B cell (primary cell): ENCODE measurements around the gene MED12L. TPM values are rescaled to one million over a fixed set of nuclear protein-coding genes. Genes with fewer than 3 reads are reported as not detected.

Experiments
- ATAC-seq: fragments of 200-7000 bp; cut with Tn5 transposase; one replicate; pipeline ENCODE4 v1.10.0; 2021; ENCODE audit warnings: low read depth, mild to moderate bottlenecking, moderate number of reproducible peaks, moderate library complexity
- CTCF ChIA-PET: fragments of 350-600 bp; sonication (Branson Sonifier 250); formaldehyde crosslinking; loops from one replicate; lab custom pipeline; 2021; ENCODE audit warnings: antibody characterized with exemption, inconsistent platforms; lab: Charles Lee
- POLR2A ChIA-PET: fragments of 350-600 bp; sonication (Branson Sonifier 250); formaldehyde crosslinking; loops from one replicate; lab custom pipeline; 2021; ENCODE audit warnings: antibody characterized with exemption; lab: Charles Lee
- DNase-seq: peaks from one replicate; pipeline ENCODE4 v3.0.0; 2013
- H2AFZ ChIP-seq: 2 replicates; pipeline ENCODE4 v1.6.1; 2012; ENCODE audit warnings: mild to moderate bottlenecking, low read depth, low read length; ENCODE audit not compliant: insufficient read depth, poor library complexity, severe bottlenecking
- H3K27ac ChIP-seq, 2 donors: 1 replicate in 1 of 2; 2 replicates in 1 of 2; pipeline ENCODE4 v1.5.1; 2012 to 2013; ENCODE audit warnings: low read length in 2 of 2, mild to moderate bottlenecking in 2 of 2, moderate library complexity in 1 of 2
- H3K27me3 ChIP-seq, 4 experiments: fragments of 200-600 bp in 1 of 4; sonication (generic) in 1 of 4; replicated peaks in 1 of 4; 1 replicate in 2 of 4; 2 replicates in 2 of 4; pipeline versions ENCODE4 v1.6.1 to v1.7.0; 2013 to 2016; ENCODE audit warnings: low read length in 3 of 4, mild to moderate bottlenecking in 2 of 4, mixed read lengths in 1 of 4, moderate library complexity in 1 of 4; ENCODE audit not compliant: insufficient read depth in 4 of 4, control insufficient read depth in 3 of 4; ENCODE audit errors: control extremely low read depth in 1 of 4
- H3K36me3 ChIP-seq, 2 experiments: replicated peaks in 1 of 2; 1 replicate in 1 of 2; 2 replicates in 1 of 2; pipeline versions ENCODE4 v1.6.1 to v1.7.1; 2013; ENCODE audit warnings: low read length in 1 of 2; ENCODE audit not compliant: insufficient read depth in 2 of 2, control insufficient read depth in 1 of 2; ENCODE audit errors: control extremely low read depth in 1 of 2, extremely low read depth in 1 of 2
- H3K4me1 ChIP-seq, 2 donors: fragments of 200-600 bp in 1 of 2; sonication (generic) in 1 of 2; 1 replicate in 1 of 2; 2 replicates in 1 of 2; pipeline versions ENCODE4 v1.5.1 to v1.6.1; 2013 to 2017; ENCODE audit warnings: low read length in 2 of 2; ENCODE audit not compliant: control insufficient read depth in 2 of 2, insufficient read depth in 2 of 2
- H3K4me2 ChIP-seq: replicated peaks from 2 replicates; pipeline ENCODE3; 2012; ENCODE audit warnings: mild to moderate bottlenecking, low read depth, low read length; ENCODE audit not compliant: poor library complexity, severe bottlenecking
- H3K4me3 ChIP-seq, 5 experiments: fragments of 200-600 bp in 1 of 5; sonication (generic) in 1 of 5; 1 replicate in 3 of 5; 2 replicates in 2 of 5; pipeline versions ENCODE4 v1.5.1 to v1.7.0; 2011 to 2016; ENCODE audit warnings: low read length in 4 of 5, mild to moderate bottlenecking in 4 of 5, low read depth in 2 of 5, control low read depth in 1 of 5, moderate library complexity in 1 of 5; ENCODE audit not compliant: insufficient read depth in 1 of 5; ENCODE audit errors: control extremely low read depth in 1 of 5, extremely low read depth in 1 of 5
- H3K79me2 ChIP-seq: fragments of 200-600 bp; sonication (generic); one replicate; pipeline ENCODE4 v1.6.0; 2016; ENCODE audit warnings: low read length; ENCODE audit not compliant: control insufficient read depth, insufficient read depth
- H3K9ac ChIP-seq: fragments of 200-600 bp; sonication (generic); 2 replicates; pipeline ENCODE4 v1.6.1; 2017; ENCODE audit warnings: mild to moderate bottlenecking, low read length, moderate library complexity
- H3K9me3 ChIP-seq, 3 donors: one replicate each; pipeline versions ENCODE4 v1.6.1 to v1.7.1; 2013; ENCODE audit warnings: low read length in 2 of 3; ENCODE audit not compliant: control insufficient read depth in 2 of 3, insufficient read depth in 1 of 3; ENCODE audit errors: control extremely low read depth in 1 of 3
- H4K20me1 ChIP-seq: 2 replicates; pipeline ENCODE4 v1.6.0; 2012; ENCODE audit warnings: mild to moderate bottlenecking, low read length; ENCODE audit not compliant: insufficient read depth, control insufficient read depth, poor library complexity, severe bottlenecking
- H3K27ac Mint-ChIP-seq: one replicate; pipeline ENCODE4 v1.8.0; 2021; ENCODE audit warnings: mixed read lengths
- H3K27me3 Mint-ChIP-seq: one replicate; pipeline ENCODE4 v1.8.0; 2021; ENCODE audit warnings: mixed read lengths
- H3K4me1 Mint-ChIP-seq: one replicate; pipeline ENCODE4 v1.8.0; 2021; ENCODE audit warnings: mixed read lengths
- H3K4me3 Mint-ChIP-seq: one replicate; pipeline ENCODE4 v1.8.0; 2021; ENCODE audit warnings: mixed read lengths
- H3K9me3 Mint-ChIP-seq: one replicate; pipeline ENCODE4 v1.8.0; 2022; ENCODE audit warnings: mixed read lengths; ENCODE audit not compliant: insufficient read depth
- CTCF ChIP-seq: fragments of 200-600 bp; IDR thresholded peaks from one replicate; pipeline ENCODE4 v1.8.0; 2022; ENCODE audit warnings: antibody characterized with exemption, mild to moderate bottlenecking
- EZH2 ChIP-seq: IDR thresholded peaks from 2 replicates; pipeline ENCODE4 v1.6.1; 2012; ENCODE audit warnings: borderline replicate concordance, low read depth, mild to moderate bottlenecking, moderate library complexity, low read length; ENCODE audit not compliant: insufficient read depth, poor library complexity, severe bottlenecking
- WGBS: methylation state at CpG from one replicate; pipeline ENCODE4 v1.1.5; 2013; ENCODE audit warnings: missing lambda C conversion rate; ENCODE audit not compliant: insufficient coverage; 5-methylcytosine and 5-hydroxymethylcytosine counted together
- intact Hi-C: fragments of 100-400 bp; cut with micrococcal nuclease; formaldehyde crosslinking; loops from one replicate; pipeline ENCODE4 v1.10.0; 2022
- polyA plus RNA-seq: library from polyadenylated mRNA; depleted of rRNA; stranded (reverse); fragments of >200 nt; gene quantifications from 2 replicates; pipeline ENCODE4 v1.2.3, GENCODE V29; 2012
- total RNA-seq, 2 donors: library from RNA; stranded (reverse); fragments of 120-200 nt in 1 of 2; gene quantifications; 1 replicate in 1 of 2; 2 replicates in 1 of 2; pipeline versions ENCODE4 v1.2.3 to v1.2.4, GENCODE V29; 2013 to 2022

MED12L gene
- total and polyA plus RNA-seq, 2 donors (not counting 1 experiment from before 2014, with no cell fraction given), result 0.07 to 0.30 TPM

- peaks cover 4% of the 10 kb centered on the region for H3K4me1 Mint-ChIP-seq
- Histone ChIP-seq H3K9ac (peak overlapping the region; percentile 23), H3K4me1 (peaks cover 9 to 17% of the 10 kb centered on the region in 2 donors), H3K27ac (no peak overlapping the region), H3K9me3 (no peaks in the 10 kb centered on the region), H2AFZ (peak overlapping the region; percentile 43), H3K4me2 (peak overlapping the region; percentile 53), H3K4me3 (peak overlapping the region in 3 of 5 experiments; percentile 7 to 48 (median 29)), H3K27me3 (peaks cover 0 to 4% (median 0%) of the 10 kb centered on the region in 4 experiments), H4K20me1 (no peaks in the 10 kb centered on the region), H3K36me3 (no peaks in the 10 kb centered on the region), H3K79me2 (no peaks in the 10 kb centered on the region)
- ATAC-seq, result no peak
- no peak overlapping the region for H3K4me3 Mint-ChIP-seq
- 65% methylated on average over 3 of the region's 6 CpGs for WGBS
- ChIA-PET CTCF (interaction anchor here (0.8 to 5.5 kb wide), 9 partner anchors 10 to 424 kb away, joined by 3 to 32 read pairs (median 4); no protein-coding TSS in a partner anchor), POLR2A (no interaction called here)
- H3K9me3 Mint-ChIP-seq, result no peaks in the 10 kb centered on the region
- intact Hi-C loops, result loop anchor here (1.0 to 5.0 kb wide), 5 partner anchors 220 to 617 kb away; partner anchors contain the start of gene SELENOT
- peaks cover 3% of the 10 kb centered on the region for H3K27me3 Mint-ChIP-seq
- no peak overlapping the region for H3K27ac Mint-ChIP-seq
- TF ChIP-seq CTCF (no peak), EZH2 (no peak)
- no peak for DNase-seq
Measured at GRCh38 chr3:151145713-151146070, 60.2 kb downstream of the MED12L start.

GRCh38 chr3:151146071-151146730 is 60.7 kb downstream of the MED12L start:
- Mint-ChIP-seq H3K4me1 (peaks cover 4% of the 10 kb centered on the region), H3K4me3 (no peak overlapping the region), H3K27ac (no peak overlapping the region), H3K27me3 (peaks cover 3% of the 10 kb centered on the region), H3K9me3 (no peaks in the 10 kb centered on the region)
- CTCF ChIA-PET, result interaction anchor here (0.6 to 5.5 kb wide), 11 partner anchors 10 to 425 kb away, joined by 3 to 32 read pairs (median 3); partner anchors contain the start of gene P2RY14
- Histone ChIP-seq H3K27ac (no peak overlapping the region), H4K20me1 (no peaks in the 10 kb centered on the region), H3K9me3 (no peaks in the 10 kb centered on the region), H3K4me2 (peak overlapping the region; percentile 53), H2AFZ (peak overlapping the region; percentile 43), H3K9ac (peak overlapping the region; percentile 23), H3K4me3 (peak overlapping the region in 3 of 5 experiments; percentile 7 to 48 (median 29)), H3K36me3 (no peaks in the 10 kb centered on the region), H3K4me1 (peaks cover 9 to 17% of the 10 kb centered on the region in 2 donors), H3K27me3 (peaks cover 0 to 4% (median 0%) of the 10 kb centered on the region in 4 experiments), H3K79me2 (no peaks in the 10 kb centered on the region)
- POLR2A ChIA-PET, result no interaction called here
- ATAC-seq, result peak; percentile 99
- intact Hi-C loops, result loop anchor here (1.0 to 5.0 kb wide), 4 partner anchors 221 to 618 kb away; partner anchors contain the start of gene SELENOT
- TF ChIP-seq CTCF (peak; percentile 86), EZH2 (no peak)
- DNase-seq, result peak; percentile 80
- 1% methylated on average over 7 of the region's 9 CpGs for WGBS
